Parathyroid adenoma (tissue), 2 donors: ENCODE data around the gene OR6B1.

ENCODE experiments used
- H2AFZ ChIP-seq: fragments of 300-600 bp; sonication (generic); one replicate; pipeline ENCODE4 v1.7.0; 2017; ENCODE audit warnings: antibody characterized with exemption, mild to moderate bottlenecking
- H3K27ac ChIP-seq: fragments of 300-600 bp; sonication (generic); one replicate; pipeline ENCODE4 v1.7.0; 2017
- H3K27me3 ChIP-seq: fragments of 300-600 bp; sonication (generic); one replicate; pipeline ENCODE4 v1.7.0; 2017; ENCODE audit warnings: low read length; ENCODE audit not compliant: control insufficient read depth, insufficient read depth
- H3K36me3 ChIP-seq: fragments of 300-600 bp; sonication (generic); one replicate; pipeline ENCODE4 v1.7.0; 2017; ENCODE audit warnings: low read length; ENCODE audit not compliant: control insufficient read depth, insufficient read depth
- H3K4me1 ChIP-seq: fragments of 300-600 bp; sonication (generic); one replicate; pipeline ENCODE4 v1.7.0; 2017; ENCODE audit warnings: control low read depth
- H3K4me2 ChIP-seq: fragments of 300-600 bp; sonication (generic); one replicate; pipeline ENCODE4 v1.7.0; 2017; ENCODE audit warnings: low read length
- H3K4me3 ChIP-seq: fragments of 300-600 bp; sonication (generic); one replicate; pipeline ENCODE4 v1.7.0; 2017; ENCODE audit warnings: low read depth, low read length
- H3K79me2 ChIP-seq: fragments of 300-600 bp; sonication (generic); one replicate; pipeline ENCODE4 v1.7.0; 2017; ENCODE audit warnings: control low read depth
- H3K9ac ChIP-seq: fragments of 300-600 bp; sonication (generic); one replicate; pipeline ENCODE4 v1.7.0; 2017; ENCODE audit warnings: mild to moderate bottlenecking
- H3K9me3 ChIP-seq: fragments of 300-600 bp; sonication (generic); one replicate; pipeline ENCODE4 v1.7.0; 2017; ENCODE audit warnings: low read length; ENCODE audit not compliant: control insufficient read depth
- TF ChIP-seq, protein P1 (sequence below): fragments of 300-600 bp; sonication (generic); IDR thresholded peaks from one replicate; pipeline ENCODE4 v1.7.0; 2017; ENCODE audit warnings: antibody characterized with exemption, mild to moderate bottlenecking
- donor health status: primary hyperparathyroidism.

Gene OR6B1

DNA sequence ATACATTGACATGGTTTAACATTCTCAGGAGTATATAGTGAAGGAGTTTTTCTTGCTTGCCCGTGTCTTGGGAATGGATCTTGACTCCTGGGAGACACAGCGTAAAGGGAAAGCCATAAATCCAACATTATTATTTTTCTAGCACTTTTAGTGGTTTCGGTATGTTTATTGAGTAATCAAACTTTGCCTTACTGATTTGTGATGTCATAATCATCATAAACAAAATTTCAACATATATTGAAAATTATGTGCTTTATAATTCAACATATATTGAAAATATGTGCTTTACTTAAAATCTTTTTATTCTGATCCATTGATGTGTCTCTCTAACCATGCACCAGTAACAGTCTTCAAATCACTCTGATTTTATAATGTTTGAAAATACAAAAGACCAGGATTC lies 28.4 kb downstream of the OR6B1 start:
- H3K27me3 ChIP-seq, result no peaks in the 10 kb centered on the region
- no peak overlapping the region for H3K4me3 ChIP-seq
- no peaks in the 10 kb centered on the region for H3K9me3 ChIP-seq
- H3K4me2 ChIP-seq, result no peak overlapping the region
- H3K9ac ChIP-seq, result no peak overlapping the region
- no peak overlapping the region for H2AFZ ChIP-seq
- no peak overlapping the region for H3K27ac ChIP-seq
- no peaks in the 10 kb centered on the region for H3K79me2 ChIP-seq
- H3K4me1 ChIP-seq, result no peaks in the 10 kb centered on the region
- H3K36me3 ChIP-seq, result no peaks in the 10 kb centered on the region
- TF ChIP-seq, protein P1, sequence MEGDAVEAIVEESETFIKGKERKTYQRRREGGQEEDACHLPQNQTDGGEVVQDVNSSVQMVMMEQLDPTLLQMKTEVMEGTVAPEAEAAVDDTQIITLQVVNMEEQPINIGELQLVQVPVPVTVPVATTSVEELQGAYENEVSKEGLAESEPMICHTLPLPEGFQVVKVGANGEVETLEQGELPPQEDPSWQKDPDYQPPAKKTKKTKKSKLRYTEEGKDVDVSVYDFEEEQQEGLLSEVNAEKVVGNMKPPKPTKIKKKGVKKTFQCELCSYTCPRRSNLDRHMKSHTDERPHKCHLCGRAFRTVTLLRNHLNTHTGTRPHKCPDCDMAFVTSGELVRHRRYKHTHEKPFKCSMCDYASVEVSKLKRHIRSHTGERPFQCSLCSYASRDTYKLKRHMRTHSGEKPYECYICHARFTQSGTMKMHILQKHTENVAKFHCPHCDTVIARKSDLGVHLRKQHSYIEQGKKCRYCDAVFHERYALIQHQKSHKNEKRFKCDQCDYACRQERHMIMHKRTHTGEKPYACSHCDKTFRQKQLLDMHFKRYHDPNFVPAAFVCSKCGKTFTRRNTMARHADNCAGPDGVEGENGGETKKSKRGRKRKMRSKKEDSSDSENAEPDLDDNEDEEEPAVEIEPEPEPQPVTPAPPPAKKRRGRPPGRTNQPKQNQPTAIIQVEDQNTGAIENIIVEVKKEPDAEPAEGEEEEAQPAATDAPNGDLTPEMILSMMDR, result no peak

DNA sequence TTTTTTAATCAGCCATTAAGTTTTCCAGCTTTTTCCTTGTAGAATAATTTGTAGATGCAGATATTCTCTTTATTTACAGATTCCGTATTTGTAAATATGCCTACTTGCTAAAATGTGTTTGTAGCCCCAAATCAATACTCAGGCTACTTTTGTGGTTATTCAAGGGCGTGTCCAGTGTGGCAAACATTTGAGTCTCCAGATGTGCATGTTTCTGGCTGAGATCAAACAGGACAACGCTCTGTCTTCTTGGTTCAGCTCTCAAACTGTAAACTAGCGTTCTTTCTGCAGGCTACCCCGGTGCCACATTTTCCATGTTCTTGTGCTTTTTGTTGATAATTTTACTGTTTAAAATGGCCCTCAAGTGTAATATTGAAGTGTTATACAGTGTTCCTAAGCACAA lies 32.4 kb downstream of the OR6B1 start:
- H2AFZ ChIP-seq, result no peak overlapping the region
- no peaks in the 10 kb centered on the region for H3K79me2 ChIP-seq
- no peaks in the 10 kb centered on the region for H3K4me1 ChIP-seq
- no peak overlapping the region for H3K9ac ChIP-seq
- H3K27me3 ChIP-seq, result no peaks in the 10 kb centered on the region
- H3K36me3 ChIP-seq, result no peaks in the 10 kb centered on the region
- H3K4me2 ChIP-seq, result no peak overlapping the region
- H3K27ac ChIP-seq, result no peak overlapping the region
- TF ChIP-seq, protein P1, result no peak
- H3K4me3 ChIP-seq, result no peak overlapping the region
- H3K9me3 ChIP-seq, result no peaks in the 10 kb centered on the region

DNA sequence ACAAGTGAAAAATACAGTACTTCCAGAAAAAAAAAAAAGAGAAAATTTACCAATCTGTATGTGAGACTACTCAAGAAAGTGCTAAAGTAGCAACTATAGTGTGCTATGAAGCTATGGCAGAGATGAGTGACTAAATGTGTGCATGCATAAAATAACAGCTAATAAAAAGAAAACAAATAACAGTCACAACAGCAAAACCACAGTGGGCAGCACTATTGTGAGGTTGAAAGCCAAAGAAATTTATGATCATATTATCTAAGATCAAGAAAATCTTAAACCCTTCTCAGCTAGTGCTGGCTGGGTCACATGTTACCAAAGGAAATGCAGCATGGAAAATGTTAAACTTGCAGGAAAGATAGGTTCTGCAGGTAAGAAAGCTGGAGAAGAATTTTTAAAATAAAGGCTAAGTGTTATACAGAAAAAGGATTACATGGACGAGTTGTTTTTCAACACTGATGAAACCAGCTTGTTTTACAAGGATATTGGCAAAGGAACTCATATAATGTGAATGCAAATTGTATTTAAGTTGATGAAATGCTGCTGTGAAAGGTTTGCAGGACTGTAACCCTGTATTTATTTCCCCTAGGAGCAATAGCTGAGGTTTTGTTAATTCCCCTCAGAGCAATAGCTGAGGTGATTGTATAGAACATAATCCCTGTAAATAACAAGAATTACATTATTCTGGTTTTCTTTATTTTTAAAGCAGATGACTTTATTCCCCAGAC lies 33.0 kb downstream of the OR6B1 start:
- Histone ChIP-seq H3K4me3 (no peak overlapping the region), H3K9me3 (no peaks in the 10 kb centered on the region), H3K79me2 (no peaks in the 10 kb centered on the region), H3K27ac (no peak overlapping the region), H3K36me3 (no peaks in the 10 kb centered on the region), H3K27me3 (no peaks in the 10 kb centered on the region), H3K9ac (no peak overlapping the region), H3K4me2 (no peak overlapping the region), H3K4me1 (no peaks in the 10 kb centered on the region), H2AFZ (no peak overlapping the region)
- TF ChIP-seq, protein P1, result no peak

DNA sequence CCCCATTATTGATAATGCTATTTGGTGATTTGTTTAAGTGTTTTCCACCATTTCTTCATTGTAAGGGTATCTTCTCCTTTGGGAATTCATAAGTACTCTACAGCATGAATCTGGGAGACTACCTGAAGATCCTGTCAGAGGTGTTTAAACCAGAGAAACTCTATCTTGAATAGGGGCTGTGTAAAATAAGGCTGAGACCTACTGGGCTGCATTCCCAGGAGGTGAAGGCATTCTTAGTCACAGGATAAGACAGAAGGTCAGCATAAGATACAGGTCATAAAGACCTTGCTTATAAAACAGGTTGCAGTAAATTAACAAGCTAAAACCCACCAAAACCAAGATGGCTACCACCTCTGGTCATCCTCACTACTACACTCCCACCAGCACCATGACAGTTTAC lies 35.3 kb downstream of the OR6B1 start:
- H3K27ac ChIP-seq, result no peak overlapping the region
- H3K9me3 ChIP-seq, result no peaks in the 10 kb centered on the region
- no peak overlapping the region for H2AFZ ChIP-seq
- no peaks in the 10 kb centered on the region for H3K79me2 ChIP-seq
- H3K4me2 ChIP-seq, result no peak overlapping the region
- TF ChIP-seq, protein P1, result no peak
- H3K36me3 ChIP-seq, result no peaks in the 10 kb centered on the region
- no peaks in the 10 kb centered on the region for H3K4me1 ChIP-seq
- no peak overlapping the region for H3K4me3 ChIP-seq
- H3K27me3 ChIP-seq, result no peaks in the 10 kb centered on the region
- H3K9ac ChIP-seq, result no peak overlapping the region

DNA sequence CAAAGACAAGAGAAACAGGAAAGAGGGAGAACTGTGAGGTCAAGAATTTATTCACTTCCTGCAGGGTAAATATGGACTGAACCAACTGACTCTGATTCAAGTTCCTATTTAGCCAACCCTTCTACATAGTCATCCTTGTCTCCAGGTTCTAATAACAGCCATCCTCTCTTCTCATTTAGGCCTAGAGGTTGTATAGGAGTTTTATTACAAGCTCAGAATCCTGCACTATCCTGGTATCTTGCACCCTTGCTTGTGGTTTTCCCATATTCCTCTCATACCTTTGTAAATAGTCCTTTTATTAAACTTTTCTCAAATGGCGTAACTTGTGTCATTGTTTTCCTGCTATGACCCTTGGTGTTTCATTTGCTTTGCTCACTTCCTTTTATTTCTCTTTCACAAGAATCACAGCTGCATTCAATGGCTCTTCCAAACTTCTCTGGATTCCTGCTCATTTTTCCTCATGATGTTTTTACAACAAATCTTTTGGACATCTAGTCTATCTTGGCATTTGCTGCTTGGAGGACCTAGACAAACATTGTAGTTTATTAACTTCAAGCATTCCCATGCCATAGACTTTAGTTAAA lies 36.3 kb downstream of the OR6B1 start:
- H3K9ac ChIP-seq, result no peak overlapping the region
- TF ChIP-seq, protein P1, result no peak
- no peak overlapping the region for H3K4me3 ChIP-seq
- H3K36me3 ChIP-seq, result no peaks in the 10 kb centered on the region
- no peaks in the 10 kb centered on the region for H3K27me3 ChIP-seq
- no peak overlapping the region for H2AFZ ChIP-seq
- H3K9me3 ChIP-seq, result no peaks in the 10 kb centered on the region
- no peak overlapping the region for H3K27ac ChIP-seq
- H3K4me2 ChIP-seq, result no peak overlapping the region
- H3K4me1 ChIP-seq, result no peaks in the 10 kb centered on the region
- H3K79me2 ChIP-seq, result no peaks in the 10 kb centered on the region
